ENCODE measurements around the gene E2F4. TPM values are rescaled to one million over a fixed set of nuclear protein-coding genes. Genes with fewer than 3 reads are reported as not detected.

E2F4 gene
- total and polyA plus RNA-seq, 8 donors = 32.8 to 304 (median 42.1) TPM

- Histone ChIP-seq H3K27me3 (no peaks in the 10 kb centered on the region), H3K27ac (no peak overlapping the region), H3K9me3 (no peaks in the 10 kb centered on the region), H3K4me3 (no peak overlapping the region), H3K4me1 (peaks cover 9 to 26% (median 20%) of the 10 kb centered on the region in 4 donors), H3K36me3 (peaks cover 43 to 82% (median 80%) of the 10 kb centered on the region in 4 donors)
- intact Hi-C loops (cut with DNase I; ENCODE audit: low total_unique reads) = no loop called here
- WGBS, 5 donors = 65 to 77% (median 74%) methylated on average over 11 to 12 of the region's 12 CpGs
- peak in 1 of 2 donors; percentile 48 for DNase-seq
- TF ChIP-seq POLR2AphosphoS5 (IDR thresholded peaks at IDR 0.05) (no peak), EP300 (IDR thresholded peaks at IDR 0.05) (no peak), POLR2A (IDR thresholded peaks at IDR 0.05) (no peak)
- TF ChIP-seq, protein P1, sequence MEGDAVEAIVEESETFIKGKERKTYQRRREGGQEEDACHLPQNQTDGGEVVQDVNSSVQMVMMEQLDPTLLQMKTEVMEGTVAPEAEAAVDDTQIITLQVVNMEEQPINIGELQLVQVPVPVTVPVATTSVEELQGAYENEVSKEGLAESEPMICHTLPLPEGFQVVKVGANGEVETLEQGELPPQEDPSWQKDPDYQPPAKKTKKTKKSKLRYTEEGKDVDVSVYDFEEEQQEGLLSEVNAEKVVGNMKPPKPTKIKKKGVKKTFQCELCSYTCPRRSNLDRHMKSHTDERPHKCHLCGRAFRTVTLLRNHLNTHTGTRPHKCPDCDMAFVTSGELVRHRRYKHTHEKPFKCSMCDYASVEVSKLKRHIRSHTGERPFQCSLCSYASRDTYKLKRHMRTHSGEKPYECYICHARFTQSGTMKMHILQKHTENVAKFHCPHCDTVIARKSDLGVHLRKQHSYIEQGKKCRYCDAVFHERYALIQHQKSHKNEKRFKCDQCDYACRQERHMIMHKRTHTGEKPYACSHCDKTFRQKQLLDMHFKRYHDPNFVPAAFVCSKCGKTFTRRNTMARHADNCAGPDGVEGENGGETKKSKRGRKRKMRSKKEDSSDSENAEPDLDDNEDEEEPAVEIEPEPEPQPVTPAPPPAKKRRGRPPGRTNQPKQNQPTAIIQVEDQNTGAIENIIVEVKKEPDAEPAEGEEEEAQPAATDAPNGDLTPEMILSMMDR (IDR thresholded peaks at IDR 0.05) = no peak
Measured at GRCh38 chr16:67230809-67231660, 39.1 kb downstream of the E2F4 start.

DNA sequence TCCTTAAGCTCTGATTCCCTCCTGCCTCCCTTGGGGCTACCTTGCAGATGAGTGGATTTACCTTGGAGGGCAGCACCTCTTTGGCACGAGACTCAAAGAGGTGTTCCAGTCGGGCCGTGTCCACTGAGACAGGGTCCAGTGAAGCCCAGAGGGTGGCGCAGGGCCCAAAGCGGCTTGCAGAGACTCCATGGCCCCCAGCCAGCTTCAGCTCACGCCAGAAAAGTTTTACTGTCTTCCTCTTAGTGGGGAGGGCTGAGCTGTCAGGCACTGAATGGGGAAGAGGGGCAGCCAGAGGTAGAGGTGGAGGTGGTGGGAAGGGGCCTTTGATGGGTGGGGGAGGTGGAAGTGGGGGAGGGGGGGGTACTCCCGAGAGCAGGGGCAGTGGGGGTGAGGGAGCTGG lies 41.6 kb downstream of the E2F4 start:
- Histone ChIP-seq H3K4me3 (no peak overlapping the region), H3K27ac (no peak overlapping the region), H3K4me1 (peaks cover 0 to 6% (median 3%) of the 10 kb centered on the region in 4 donors), H3K9me3 (no peaks in the 10 kb centered on the region), H3K36me3 (peaks cover 64 to 100% (median 100%) of the 10 kb centered on the region in 4 donors), H3K27me3 (no peaks in the 10 kb centered on the region)
- intact Hi-C loops (cut with DNase I; ENCODE audit: low total_unique reads) = no loop called here
- TF ChIP-seq, protein P1 (IDR thresholded peaks at IDR 0.05) = no peak
- TF ChIP-seq POLR2AphosphoS5 (IDR thresholded peaks at IDR 0.05) = no peak
- TF ChIP-seq POLR2A (IDR thresholded peaks at IDR 0.05) = no peak
- no peak for TF ChIP-seq EP300 (IDR thresholded peaks at IDR 0.05)
- no peak for DNase-seq
- WGBS, 5 donors = 61 to 80% (median 67%) methylated on average over 6 to 7 of the region's 7 CpGs

DNA sequence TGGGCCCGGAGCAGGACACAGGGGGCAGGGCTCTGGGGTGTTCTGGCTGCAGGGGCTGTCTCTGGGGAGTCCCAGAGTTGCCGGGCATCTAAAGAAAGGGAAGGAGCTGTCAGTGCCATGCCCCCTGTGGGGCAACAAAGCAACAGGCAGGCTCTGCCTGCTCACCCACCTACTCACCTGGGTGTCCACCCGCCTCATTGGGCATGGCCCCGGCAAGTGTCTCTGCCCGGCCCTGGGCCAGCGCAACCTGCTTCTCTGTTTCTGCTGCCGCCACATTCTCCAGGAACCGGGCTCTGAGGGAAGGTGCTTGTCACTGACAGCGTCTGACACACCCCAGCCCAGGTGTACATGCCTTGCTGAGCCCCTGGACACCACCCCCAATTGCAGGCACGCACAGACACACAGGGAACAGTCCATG lies 42.2 kb downstream of the E2F4 start:
- intact Hi-C loops (cut with DNase I; ENCODE audit: low total_unique reads) = no loop called here
- Histone ChIP-seq H3K4me3 (no peak overlapping the region), H3K27ac (no peak overlapping the region), H3K27me3 (no peaks in the 10 kb centered on the region), H3K4me1 (peaks cover 0 to 5% (median 2%) of the 10 kb centered on the region in 4 donors), H3K36me3 (peaks cover 64 to 100% (median 100%) of the 10 kb centered on the region in 4 donors), H3K9me3 (no peaks in the 10 kb centered on the region)
- no peak for TF ChIP-seq POLR2A (IDR thresholded peaks at IDR 0.05)
- TF ChIP-seq POLR2AphosphoS5 (IDR thresholded peaks at IDR 0.05) = no peak
- TF ChIP-seq, protein P1 (IDR thresholded peaks at IDR 0.05) = no peak
- TF ChIP-seq EP300 (IDR thresholded peaks at IDR 0.05) = no peak
- DNase-seq = no peak
- WGBS, 5 donors = 88 to 96% (median 94%) methylated on average over 4 to 10 of the region's 10 CpGs

DNA sequence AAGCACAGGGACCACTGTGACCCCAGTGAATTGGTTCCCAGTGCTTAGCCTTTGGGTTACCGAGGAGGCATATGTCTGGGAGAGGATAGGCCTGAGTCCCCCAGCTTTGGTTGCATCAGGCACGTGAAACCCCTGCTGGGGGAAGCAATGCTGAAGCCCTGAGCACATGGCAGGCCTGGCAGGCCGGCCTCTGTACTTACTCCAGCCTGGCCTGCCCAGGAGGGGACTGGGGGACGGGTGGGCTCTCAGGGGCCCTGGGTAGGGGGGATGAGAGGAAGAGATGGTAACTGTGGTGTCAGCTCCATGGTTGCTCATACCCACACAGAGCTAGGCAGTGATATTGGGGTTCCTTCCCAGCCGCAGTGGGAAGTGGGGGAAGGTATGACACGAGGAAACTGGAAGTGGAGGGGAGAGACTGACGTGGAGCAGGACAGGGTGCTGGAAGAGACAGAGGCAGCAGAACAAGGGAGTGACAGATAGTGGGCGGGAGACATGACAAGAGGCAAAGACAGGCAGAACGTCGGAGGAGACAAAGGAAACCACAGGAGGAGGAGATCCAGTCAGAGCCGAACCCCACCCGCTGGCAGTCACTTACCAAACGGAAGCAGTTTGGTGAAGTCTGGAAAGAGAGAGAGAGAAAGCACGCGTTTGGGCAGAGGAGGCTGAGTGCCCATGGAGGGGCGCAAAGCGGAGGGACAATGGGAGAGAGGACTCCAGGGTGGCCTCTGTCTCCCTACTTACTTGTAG lies 44.0 kb downstream of the E2F4 start:
- Histone ChIP-seq H3K4me3 (no peak overlapping the region), H3K9me3 (no peaks in the 10 kb centered on the region), H3K36me3 (peaks cover 52 to 88% (median 86%) of the 10 kb centered on the region in 4 donors), H3K4me1 (peaks cover 9 to 21% (median 11%) of the 10 kb centered on the region in 4 donors), H3K27ac (peak overlapping the region in 1 of 5 donors; percentile 19), H3K27me3 (no peaks in the 10 kb centered on the region)
- WGBS, 5 donors = 85 to 90% (median 88%) methylated on average over 17 of the region's 17 CpGs
- no peak for DNase-seq
- intact Hi-C loops (cut with DNase I; ENCODE audit: low total_unique reads) = no loop called here
- no peak for TF ChIP-seq POLR2A (IDR thresholded peaks at IDR 0.05)
- TF ChIP-seq POLR2AphosphoS5 (IDR thresholded peaks at IDR 0.05) = no peak
- TF ChIP-seq, protein P1 (IDR thresholded peaks at IDR 0.05) = no peak
- no peak for TF ChIP-seq EP300 (IDR thresholded peaks at IDR 0.05)

All from stomach (tissue), 9 donors.